ENCODE data around the gene TOX3.

Gene TOX3

GRCh38 chr16:52533296-52533695, 13.6 kb downstream of the TOX3 start:
- peaks cover 2% of the 10 kb centered on the region for H3K9me3 ChIP-seq (ENCODE audit: insufficient read depth, low read depth, low read length)
- H3K4me1 ChIP-seq (ENCODE audit: control insufficient read depth in 1 of 2, insufficient read depth in 2 of 2, low read length in 2 of 2): no peaks in the 10 kb centered on the region
- H3K4me2 ChIP-seq (ENCODE audit: low read length): no peak overlapping the region
- no peak overlapping the region for H4K8ac ChIP-seq (ENCODE audit: low read depth, low read length)
- H4K12ac ChIP-seq (ENCODE audit: low read depth, low read length): no peak overlapping the region
- H2BK5ac ChIP-seq (ENCODE audit: low read depth, low read length, poor library complexity): no peak overlapping the region
- no peaks in the 10 kb centered on the region for H3K79me1 ChIP-seq (ENCODE audit: low read length)
- H3K4ac ChIP-seq (ENCODE audit: low read depth, low read length): no peak overlapping the region
- no peak overlapping the region for H3K18ac ChIP-seq (ENCODE audit: low read length)
- no peak overlapping the region for H3K14ac ChIP-seq (ENCODE audit: low read length)
- H3K9ac ChIP-seq (ENCODE audit: low read length): no peak overlapping the region
- H3K4me3 ChIP-seq (ENCODE audit: low read depth, low read length): no peak overlapping the region
- H2BK12ac ChIP-seq (ENCODE audit: low read length): no peak overlapping the region
- H2BK120ac ChIP-seq (ENCODE audit: insufficient read depth, low read length, poor library complexity): no peak overlapping the region
- no peak overlapping the region for H3K27ac ChIP-seq (ENCODE audit: low read depth, low read length)
- no peak for DNase-seq
- no peaks in the 10 kb centered on the region for H3K36me3 ChIP-seq (ENCODE audit: control insufficient read depth in 1 of 2, insufficient read depth in 2 of 2, low read length in 2 of 2)
- H2AK5ac ChIP-seq (ENCODE audit: low read length): no peak overlapping the region
- no peaks in the 10 kb centered on the region for H3K79me2 ChIP-seq (ENCODE audit: control insufficient read depth, insufficient read depth, low read length, poor library complexity)
- no peak overlapping the region for H4K91ac ChIP-seq (ENCODE audit: low read depth, low read length)
- no peak overlapping the region for H2AFZ ChIP-seq (ENCODE audit: insufficient read depth, low read length, poor library complexity)
- WGBS (ENCODE audit: extremely low coverage, insufficient coverage, insufficient read length): no CpG with 5 or more reads among the region's 1 CpG
- H3K23ac ChIP-seq (ENCODE audit: low read length): no peak overlapping the region
- no peaks in the 10 kb centered on the region for H3K27me3 ChIP-seq (ENCODE audit: insufficient read depth, low read length)

GRCh38 chr16:52532384-52532783, 14.6 kb downstream of the TOX3 start:
- no peak overlapping the region for H2BK12ac ChIP-seq (ENCODE audit: low read length)
- peaks cover 2% of the 10 kb centered on the region for H3K9me3 ChIP-seq (ENCODE audit: insufficient read depth, low read depth, low read length)
- H3K4ac ChIP-seq (ENCODE audit: low read depth, low read length): no peak overlapping the region
- no peaks in the 10 kb centered on the region for H3K36me3 ChIP-seq (ENCODE audit: control insufficient read depth in 1 of 2, insufficient read depth in 2 of 2, low read length in 2 of 2)
- no peak overlapping the region for H4K12ac ChIP-seq (ENCODE audit: low read depth, low read length)
- H2BK5ac ChIP-seq (ENCODE audit: low read depth, low read length, poor library complexity): no peak overlapping the region
- no peak overlapping the region for H3K4me3 ChIP-seq (ENCODE audit: low read depth, low read length)
- H3K4me1 ChIP-seq (ENCODE audit: control insufficient read depth in 1 of 2, insufficient read depth in 2 of 2, low read length in 2 of 2): no peaks in the 10 kb centered on the region
- no peak overlapping the region for H4K91ac ChIP-seq (ENCODE audit: low read depth, low read length)
- no peak for DNase-seq
- no peak overlapping the region for H3K27ac ChIP-seq (ENCODE audit: low read depth, low read length)
- H3K9ac ChIP-seq (ENCODE audit: low read length): no peak overlapping the region
- WGBS (ENCODE audit: extremely low coverage, insufficient coverage, insufficient read length): no CpG with 5 or more reads among the region's 8 CpGs
- H3K79me2 ChIP-seq (ENCODE audit: control insufficient read depth, insufficient read depth, low read length, poor library complexity): no peaks in the 10 kb centered on the region
- H3K18ac ChIP-seq (ENCODE audit: low read length): no peak overlapping the region
- no peaks in the 10 kb centered on the region for H3K27me3 ChIP-seq (ENCODE audit: insufficient read depth, low read length)
- H3K79me1 ChIP-seq (ENCODE audit: low read length): no peaks in the 10 kb centered on the region
- no peak overlapping the region for H2BK120ac ChIP-seq (ENCODE audit: insufficient read depth, low read length, poor library complexity)
- no peak overlapping the region for H2AK5ac ChIP-seq (ENCODE audit: low read length)
- H3K4me2 ChIP-seq (ENCODE audit: low read length): no peak overlapping the region
- no peak overlapping the region for H2AFZ ChIP-seq (ENCODE audit: insufficient read depth, low read length, poor library complexity)
- no peak overlapping the region for H3K14ac ChIP-seq (ENCODE audit: low read length)
- no peak overlapping the region for H3K23ac ChIP-seq (ENCODE audit: low read length)
- no peak overlapping the region for H4K8ac ChIP-seq (ENCODE audit: low read depth, low read length)

- no peak overlapping the region for H4K8ac ChIP-seq (ENCODE audit: low read depth, low read length)
- no peak overlapping the region for H3K18ac ChIP-seq (ENCODE audit: low read length)
- H3K36me3 ChIP-seq (ENCODE audit: control insufficient read depth in 1 of 2, insufficient read depth in 2 of 2, low read length in 2 of 2): no peaks in the 10 kb centered on the region
- no peak for DNase-seq
- no peaks in the 10 kb centered on the region for H3K27me3 ChIP-seq (ENCODE audit: insufficient read depth, low read length)
- WGBS (ENCODE audit: extremely low coverage, insufficient coverage, insufficient read length): no CpG with 5 or more reads among the region's 1 CpG
- no peaks in the 10 kb centered on the region for H3K4me1 ChIP-seq (ENCODE audit: control insufficient read depth in 1 of 2, insufficient read depth in 2 of 2, low read length in 2 of 2)
- H3K9me3 ChIP-seq (ENCODE audit: insufficient read depth, low read depth, low read length): peaks cover 2% of the 10 kb centered on the region
- no peak overlapping the region for H2BK5ac ChIP-seq (ENCODE audit: low read depth, low read length, poor library complexity)
- no peak overlapping the region for H3K27ac ChIP-seq (ENCODE audit: low read depth, low read length)
- H4K91ac ChIP-seq (ENCODE audit: low read depth, low read length): no peak overlapping the region
- no peak overlapping the region for H2BK12ac ChIP-seq (ENCODE audit: low read length)
- H3K79me2 ChIP-seq (ENCODE audit: control insufficient read depth, insufficient read depth, low read length, poor library complexity): no peaks in the 10 kb centered on the region
- H3K23ac ChIP-seq (ENCODE audit: low read length): no peak overlapping the region
- H2AFZ ChIP-seq (ENCODE audit: insufficient read depth, low read length, poor library complexity): no peak overlapping the region
- no peak overlapping the region for H3K4me3 ChIP-seq (ENCODE audit: low read depth, low read length)
- no peak overlapping the region for H3K4me2 ChIP-seq (ENCODE audit: low read length)
- H2AK5ac ChIP-seq (ENCODE audit: low read length): no peak overlapping the region
- no peak overlapping the region for H3K9ac ChIP-seq (ENCODE audit: low read length)
- H3K79me1 ChIP-seq (ENCODE audit: low read length): no peaks in the 10 kb centered on the region
- no peak overlapping the region for H4K12ac ChIP-seq (ENCODE audit: low read depth, low read length)
- H2BK120ac ChIP-seq (ENCODE audit: insufficient read depth, low read length, poor library complexity): no peak overlapping the region
- no peak overlapping the region for H3K4ac ChIP-seq (ENCODE audit: low read depth, low read length)
- no peak overlapping the region for H3K14ac ChIP-seq (ENCODE audit: low read length)
These were observed 17.7 kb downstream of the TOX3 start for GRCh38 chr16:52529226-52529625.

GRCh38 chr16:52528393-52529065, 18.4 kb downstream of the TOX3 start:
- Histone ChIP-seq H3K79me1 (ENCODE audit: low read length) (no peaks in the 10 kb centered on the region), H3K4me1 (ENCODE audit: control insufficient read depth in 1 of 2, insufficient read depth in 2 of 2, low read length in 2 of 2) (no peaks in the 10 kb centered on the region)
- WGBS (ENCODE audit: extremely low coverage, insufficient coverage, insufficient read length): no CpG with 5 or more reads among the region's 5 CpGs

More at GRCh38 chr16:52528393-52529065, 18.4 kb downstream of the TOX3 start:
- Histone ChIP-seq H3K4me2 (ENCODE audit: low read length) (no peak overlapping the region), H3K4ac (ENCODE audit: low read depth, low read length) (no peak overlapping the region), H3K79me2 (ENCODE audit: control insufficient read depth, insufficient read depth, low read length, poor library complexity) (no peaks in the 10 kb centered on the region), H3K14ac (ENCODE audit: low read length) (no peak overlapping the region), H3K4me3 (ENCODE audit: low read depth, low read length) (no peak overlapping the region), H3K9me3 (ENCODE audit: insufficient read depth, low read depth, low read length) (peaks cover 2% of the 10 kb centered on the region), H3K9ac (ENCODE audit: low read length) (no peak overlapping the region), H2AK5ac (ENCODE audit: low read length) (no peak overlapping the region), H3K36me3 (ENCODE audit: control insufficient read depth in 1 of 2, insufficient read depth in 2 of 2, low read length in 2 of 2) (no peaks in the 10 kb centered on the region), H3K27ac (ENCODE audit: low read depth, low read length) (no peak overlapping the region), H4K91ac (ENCODE audit: low read depth, low read length) (no peak overlapping the region), H2BK12ac (ENCODE audit: low read length) (no peak overlapping the region), H3K27me3 (ENCODE audit: insufficient read depth, low read length) (no peaks in the 10 kb centered on the region), H3K23ac (ENCODE audit: low read length) (no peak overlapping the region), H2BK5ac (ENCODE audit: low read depth, low read length, poor library complexity) (no peak overlapping the region), H2AFZ (ENCODE audit: insufficient read depth, low read length, poor library complexity) (no peak overlapping the region), H2BK120ac (ENCODE audit: insufficient read depth, low read length, poor library complexity) (no peak overlapping the region), H4K12ac (ENCODE audit: low read depth, low read length) (no peak overlapping the region), H4K8ac (ENCODE audit: low read depth, low read length) (no peak overlapping the region), H3K18ac (ENCODE audit: low read length) (no peak overlapping the region)
- DNase-seq: no peak
